ENCODE measurements around the gene TDO2.
"Not testable (repeated sequence)": the region's sequence is repeated elsewhere in the genome, so short reads cannot be mapped to it uniquely, and the experiment has no call there.

The TDO2 gene

GRCh38 chr4:155921597-155921996 is 18.1 kb downstream of the TDO2 start:
- DNase-seq (ENCODE audit: low read depth), result no peak
- no peak for TF ChIP-seq CTCF (conservative IDR thresholded peaks at IDR 0.05; ENCODE audit: low read length)

DNA sequence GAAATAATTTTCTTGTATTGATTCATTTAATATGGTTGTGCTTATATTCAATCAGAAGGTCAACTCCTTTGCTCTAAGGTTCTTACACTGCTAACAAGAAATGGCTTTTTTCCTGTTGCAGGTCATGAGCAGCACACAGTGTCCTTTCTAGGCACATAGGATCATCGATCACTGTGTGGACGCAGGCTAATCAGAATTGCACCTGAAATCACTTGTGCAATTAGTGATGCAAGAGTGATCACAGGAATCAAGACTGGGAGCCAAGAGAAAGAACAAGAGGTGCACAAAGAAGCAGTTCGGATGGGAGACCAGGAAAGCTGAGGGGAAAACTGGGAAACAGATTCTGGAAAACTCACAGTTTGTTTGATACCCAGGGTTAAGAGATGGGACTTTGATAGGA is 21.1 kb downstream of the TDO2 start:
- no peak overlapping the region for H3K4me3 ChIP-seq (ENCODE audit: low read length)
- TF ChIP-seq CTCF (conservative IDR thresholded peaks at IDR 0.05; ENCODE audit: low read length), result no peak
- DNase-seq (ENCODE audit: low read depth), result no peak

More at GRCh38 chr4:155921597-155921996, 18.1 kb downstream of the TDO2 start:
- H3K4me3 ChIP-seq (ENCODE audit: low read length), result no peak overlapping the region

DNA sequence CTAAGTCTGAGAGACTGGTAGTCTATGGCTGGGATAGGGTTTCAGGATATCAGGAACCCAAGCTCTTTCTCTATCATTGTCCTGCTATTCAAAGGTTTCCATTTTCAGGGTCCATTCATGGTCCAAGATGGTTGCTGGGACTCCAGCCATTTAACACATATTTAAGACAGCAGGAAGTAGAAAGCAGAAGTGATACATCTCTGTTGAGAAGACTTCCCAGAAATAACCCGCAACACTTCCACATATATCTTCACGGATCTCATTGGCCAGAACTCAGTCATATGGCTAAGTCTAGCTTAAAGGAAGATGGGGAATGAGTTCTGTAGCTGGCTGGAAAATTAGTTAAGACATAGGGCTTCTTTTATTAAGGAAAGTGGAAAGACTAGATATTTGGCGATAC is 26.3 kb downstream of the TDO2 start:
- no peak overlapping the region for H3K4me3 ChIP-seq (ENCODE audit: low read length)
- no peak for TF ChIP-seq CTCF (conservative IDR thresholded peaks at IDR 0.05; ENCODE audit: low read length)
- no peak for DNase-seq (ENCODE audit: low read depth)

DNA sequence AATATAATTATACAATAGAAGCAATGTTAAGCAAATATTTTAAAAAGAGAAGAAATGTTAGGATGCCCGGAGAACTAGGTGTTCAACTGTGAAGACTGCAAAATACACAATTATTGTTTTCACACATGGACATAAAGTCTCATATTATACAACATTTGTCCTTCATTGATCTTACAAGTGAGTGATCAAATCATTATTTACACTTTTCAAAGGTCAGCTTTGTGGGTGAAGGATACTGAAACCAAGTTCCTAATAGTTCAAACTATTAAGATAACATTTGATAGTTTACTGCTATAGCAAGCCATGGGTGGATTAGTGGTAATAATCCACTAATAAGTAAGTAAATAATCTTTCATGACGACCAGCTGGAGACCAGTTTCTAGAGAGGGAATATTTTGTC is 26.8 kb downstream of the TDO2 start:
- no peak for TF ChIP-seq CTCF (conservative IDR thresholded peaks at IDR 0.05; ENCODE audit: low read length)
- DNase-seq (ENCODE audit: low read depth), result no peak
- no peak overlapping the region for H3K4me3 ChIP-seq (ENCODE audit: low read length)

- DNase-seq (ENCODE audit: low read depth), result no peak
- no peak for TF ChIP-seq CTCF (conservative IDR thresholded peaks at IDR 0.05; ENCODE audit: low read length)
Observed at GRCh38 chr4:155931634-155932033, 28.1 kb downstream of the TDO2 start.

GRCh38 chr4:155934634-155935033 is 31.1 kb downstream of the TDO2 start:
- not testable (repeated sequence) for H3K4me3 ChIP-seq (ENCODE audit: low read length); DNase-seq (ENCODE audit: low read depth)

More at GRCh38 chr4:155931634-155932033, 28.1 kb downstream of the TDO2 start:
- no peak overlapping the region for H3K4me3 ChIP-seq (ENCODE audit: low read length)

- no peak for TF ChIP-seq CTCF (conservative IDR thresholded peaks at IDR 0.05; ENCODE audit: low read length)
- DNase-seq (ENCODE audit: low read depth), result no peak
- no peak overlapping the region for H3K4me3 ChIP-seq (ENCODE audit: low read length)
Observed at GRCh38 chr4:155935389-155935986, 32.0 kb downstream of the TDO2 start.
